BJ (cell line): ENCODE data around the gene TNS3. TPM values are rescaled to one million over a fixed set of nuclear protein-coding genes. Genes with fewer than 3 reads are reported as not detected.

ENCODE experiments used
- CTCF ChIA-PET: fragments of 350-600 bp; formaldehyde crosslinking; extraction: SDS; loops from one replicate; lab custom pipeline; 2021; ENCODE audit warnings: antibody characterized with exemption, inconsistent platforms; lab: Yijun Ruan, JAX
- POLR2A ChIA-PET: fragments of 300-600 bp; sonication (Branson Sonifier 250); formaldehyde crosslinking; extraction: SDS; loops from one replicate; lab custom pipeline; 2021; ENCODE audit warnings: antibody characterized with exemption; lab: Charles Lee
- DNase-seq: peaks from one replicate; pipeline ENCODE4 v3.0.0-alpha.2; 2011; ENCODE audit warnings: low read depth
- H3K27me3 ChIP-seq: 2 replicates; pipeline ENCODE4 v1.6.0; 2011; ENCODE audit warnings: low read length; ENCODE audit not compliant: control insufficient read depth, insufficient read depth
- H3K36me3 ChIP-seq: 2 replicates; pipeline ENCODE4 v1.5.1; 2011; ENCODE audit warnings: low read length; ENCODE audit not compliant: control insufficient read depth, insufficient read depth
- H3K4me3 ChIP-seq: 2 replicates; pipeline ENCODE4 v1.5.1; 2011; ENCODE audit warnings: low read depth, mild to moderate bottlenecking, control low read depth, low read length
- polyA plus RNA-seq: library from polyadenylated mRNA; depleted of rRNA; stranded (reverse); fragments of >200 nt; gene quantifications from 2 replicates; pipeline ENCODE4 v1.2.3, GENCODE V29; 2011
- TF ChIP-seq, protein P1 (sequence below): IDR thresholded peaks from 2 replicates; pipeline ENCODE4 v1.5.1; 2011; ENCODE audit warnings: low read depth, mild to moderate bottlenecking, control low read depth, inconsistent platforms, low read length, moderate library complexity; ENCODE audit not compliant: insufficient read depth

The TNS3 gene
- polyA plus RNA-seq, 1 experiment = 126 TPM

DNA sequence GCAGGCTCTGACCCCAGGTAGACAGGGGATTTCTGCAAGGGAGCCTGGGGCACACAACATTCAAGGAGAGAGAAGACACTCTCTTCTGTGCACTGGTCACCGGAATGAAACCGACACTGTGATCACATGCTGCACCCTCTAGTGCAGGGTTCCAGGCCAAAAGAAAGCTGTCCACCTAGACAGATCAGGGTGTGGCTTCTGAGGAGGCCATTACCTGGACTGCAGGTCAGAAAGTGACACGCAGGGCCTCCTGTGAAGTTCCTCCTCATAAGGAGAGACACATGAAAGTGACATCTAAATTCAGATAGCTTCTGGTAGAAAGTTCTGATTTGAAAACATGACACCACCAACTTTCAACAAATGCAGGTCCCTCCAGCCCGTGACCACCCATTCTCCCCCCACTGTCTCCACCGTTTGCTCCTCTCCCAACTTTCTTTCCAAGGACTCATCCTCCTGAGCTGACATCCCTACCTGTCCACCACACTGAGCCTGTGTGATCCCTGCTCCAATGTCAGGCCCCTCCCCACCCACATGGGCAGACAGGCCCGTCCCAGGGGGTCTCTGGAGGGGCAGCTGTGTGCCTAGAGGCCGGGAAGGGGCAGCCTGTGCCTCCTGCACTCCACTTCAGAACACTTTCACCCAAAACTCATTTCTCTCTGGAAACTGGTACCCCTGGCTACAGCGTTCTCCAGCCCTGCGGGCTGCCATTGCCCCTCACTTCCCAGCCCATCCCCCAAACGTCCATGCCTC, 198.0 kb downstream of the TNS3 start:
- CTCF ChIA-PET = interaction anchor here (1.7 to 2.0 kb wide), 2 partner anchors 14 to 118 kb away, joined by 5 to 6 read pairs; no protein-coding TSS in a partner anchor
- peaks cover 51% of the 10 kb centered on the region for H3K36me3 ChIP-seq
- H3K4me3 ChIP-seq = no peak overlapping the region
- TF ChIP-seq, protein P1, sequence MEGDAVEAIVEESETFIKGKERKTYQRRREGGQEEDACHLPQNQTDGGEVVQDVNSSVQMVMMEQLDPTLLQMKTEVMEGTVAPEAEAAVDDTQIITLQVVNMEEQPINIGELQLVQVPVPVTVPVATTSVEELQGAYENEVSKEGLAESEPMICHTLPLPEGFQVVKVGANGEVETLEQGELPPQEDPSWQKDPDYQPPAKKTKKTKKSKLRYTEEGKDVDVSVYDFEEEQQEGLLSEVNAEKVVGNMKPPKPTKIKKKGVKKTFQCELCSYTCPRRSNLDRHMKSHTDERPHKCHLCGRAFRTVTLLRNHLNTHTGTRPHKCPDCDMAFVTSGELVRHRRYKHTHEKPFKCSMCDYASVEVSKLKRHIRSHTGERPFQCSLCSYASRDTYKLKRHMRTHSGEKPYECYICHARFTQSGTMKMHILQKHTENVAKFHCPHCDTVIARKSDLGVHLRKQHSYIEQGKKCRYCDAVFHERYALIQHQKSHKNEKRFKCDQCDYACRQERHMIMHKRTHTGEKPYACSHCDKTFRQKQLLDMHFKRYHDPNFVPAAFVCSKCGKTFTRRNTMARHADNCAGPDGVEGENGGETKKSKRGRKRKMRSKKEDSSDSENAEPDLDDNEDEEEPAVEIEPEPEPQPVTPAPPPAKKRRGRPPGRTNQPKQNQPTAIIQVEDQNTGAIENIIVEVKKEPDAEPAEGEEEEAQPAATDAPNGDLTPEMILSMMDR = no peak
- H3K27me3 ChIP-seq = no peaks in the 10 kb centered on the region
- DNase-seq = no peak
- POLR2A ChIA-PET = no interaction called here

DNA sequence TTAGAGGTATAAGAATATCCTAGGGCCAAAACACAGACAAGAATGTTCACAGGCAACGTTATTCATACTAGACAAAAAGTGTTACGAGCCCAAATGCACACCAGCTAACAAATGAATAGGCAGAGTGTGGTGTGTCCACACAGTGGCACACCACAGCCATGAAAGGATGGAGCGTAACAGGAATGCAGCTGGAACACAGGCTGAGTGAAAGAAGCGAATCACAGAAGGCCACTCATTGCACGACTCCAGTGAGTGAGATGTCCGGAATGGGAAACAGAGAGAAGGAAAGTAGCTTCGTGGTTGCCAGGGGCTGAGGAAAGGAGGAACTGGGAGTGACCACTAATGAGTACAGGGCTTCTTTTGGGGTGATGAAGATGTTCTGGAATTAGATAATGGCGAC, 198.8 kb downstream of the TNS3 start:
- POLR2A ChIA-PET = no interaction called here
- peaks cover 53% of the 10 kb centered on the region for H3K36me3 ChIP-seq
- TF ChIP-seq, protein P1 = no peak
- peak; percentile 51 for DNase-seq
- no peaks in the 10 kb centered on the region for H3K27me3 ChIP-seq
- CTCF ChIA-PET = interaction anchor here (1.0 to 1.5 kb wide), 2 partner anchors 117 to 462 kb away, joined by 3 to 5 read pairs; no protein-coding TSS in a partner anchor
- no peak overlapping the region for H3K4me3 ChIP-seq

DNA sequence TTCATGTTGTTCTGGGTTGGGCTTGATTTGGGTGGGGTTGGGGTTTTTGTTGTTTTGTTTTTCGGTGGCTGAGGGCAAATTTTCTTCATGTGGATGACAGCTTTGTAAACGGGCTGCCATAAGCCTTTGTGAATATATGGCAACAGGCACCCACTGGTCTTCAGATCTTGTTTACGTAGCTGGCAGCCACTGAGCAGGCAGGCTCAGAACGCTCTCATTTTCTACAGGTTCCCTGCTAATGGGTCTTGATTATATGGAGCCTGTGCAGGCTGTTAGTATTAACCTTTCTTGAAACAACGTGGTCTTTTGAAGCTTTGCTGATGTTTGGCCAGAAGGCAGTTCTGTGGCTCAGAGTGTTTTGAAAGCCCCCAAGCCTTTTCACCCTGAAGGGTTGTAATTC, 199.7 kb downstream of the TNS3 start:
- H3K27me3 ChIP-seq = no peaks in the 10 kb centered on the region
- H3K4me3 ChIP-seq = no peak overlapping the region
- TF ChIP-seq, protein P1 = no peak
- ChIA-PET POLR2A (no interaction called here), CTCF (interaction anchor here (1.0 to 1.5 kb wide), 2 partner anchors 116 to 463 kb away, joined by 3 to 5 read pairs; no protein-coding TSS in a partner anchor)
- DNase-seq = no peak
- peaks cover 49% of the 10 kb centered on the region for H3K36me3 ChIP-seq

DNA sequence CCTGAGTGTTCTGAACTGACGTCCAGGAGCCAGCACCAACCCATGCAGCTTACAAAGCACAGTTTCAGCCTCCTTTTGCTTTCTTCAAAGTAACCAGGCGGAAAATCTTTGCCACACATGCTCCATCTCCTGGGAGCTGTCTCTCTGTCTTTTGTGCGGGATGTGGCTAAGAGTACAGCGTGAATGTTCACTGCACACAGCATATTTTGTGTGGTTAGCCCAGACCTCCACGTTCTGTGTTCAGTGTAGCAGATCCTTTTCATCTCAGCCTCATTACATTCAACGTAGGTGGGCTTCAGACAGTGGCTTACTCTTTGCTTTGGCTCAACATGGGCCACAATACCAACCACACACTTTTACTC, 200.8 kb downstream of the TNS3 start:
- ChIA-PET CTCF (interaction anchor here (1.7 kb wide), 1 partner anchor 14 kb away, joined by 4 read pairs; no protein-coding TSS in a partner anchor), POLR2A (no interaction called here)
- H3K36me3 ChIP-seq = peaks cover 48% of the 10 kb centered on the region

More for the DNA sequence above, 200.8 kb downstream of the TNS3 start:
- TF ChIP-seq, protein P1 = no peak
- no peaks in the 10 kb centered on the region for H3K27me3 ChIP-seq
- DNase-seq = no peak
- no peak overlapping the region for H3K4me3 ChIP-seq
